T-cell (primary cell): ENCODE results near the gene TPBGL. TPM values are rescaled to one million over a fixed set of nuclear protein-coding genes. Genes with fewer than 3 reads are reported as not detected.
A peak's percentile ranks its signal among the peaks of the same experiment; 100 is the strongest.

Experiments
- ATAC-seq, 4 experiments: fragments of 200-7000 bp in 3 of 4; fragments of 150-1000 bp in 1 of 4; cut with Tn5 transposase; replicated peaks in 1 of 4; 1 replicate in 3 of 4; 2 replicates in 1 of 4; pipeline ENCODE4 v1.10.0; 2021; ENCODE audit warnings: moderate library complexity in 3 of 4, mild to moderate bottlenecking in 2 of 4, moderate number of reproducible peaks in 1 of 4
- CTCF ChIA-PET, 2 donors: fragments of 300-600 bp; sonication (Branson Sonifier 250); formaldehyde crosslinking; loops; one replicate each; lab custom pipeline; 2022; ENCODE audit warnings: antibody characterized with exemption in 2 of 2; lab: Charles Lee
- POLR2A ChIA-PET, 2 donors: fragments of 300-600 bp; sonication (Branson Sonifier 250); formaldehyde crosslinking; loops; one replicate each; lab custom pipeline; 2022; ENCODE audit warnings: antibody characterized with exemption in 2 of 2; lab: Charles Lee
- DNase-seq, 35 experiments: peaks; one replicate each; pipeline versions ENCODE4 v3.0.0 to v3.0.0-alpha.2; 2013 to 2023
- H3K27ac ChIP-seq: one replicate; pipeline ENCODE4 v1.5.1; 2013; ENCODE audit warnings: low read length
- H3K27me3 ChIP-seq, 2 experiments: replicated peaks in 1 of 2; 1 replicate in 1 of 2; 2 replicates in 1 of 2; pipeline versions ENCODE4 v1.6.1 to v1.7.0; 2013; ENCODE audit warnings: low read length in 1 of 2, mixed read lengths in 1 of 2; ENCODE audit not compliant: control insufficient read depth in 2 of 2, insufficient read depth in 2 of 2; ENCODE audit errors: extremely low read depth in 1 of 2
- H3K36me3 ChIP-seq, 2 donors: 1 replicate in 1 of 2; 2 replicates in 1 of 2; pipeline versions ENCODE4 v1.6.1 to v1.7.0; 2013; ENCODE audit warnings: low read length in 1 of 2; ENCODE audit not compliant: control insufficient read depth in 2 of 2, insufficient read depth in 1 of 2; ENCODE audit errors: extremely low read depth in 1 of 2
- H3K4me1 ChIP-seq, 2 experiments: 1 replicate in 1 of 2; 2 replicates in 1 of 2; pipeline versions ENCODE4 v1.6.1 to v1.7.0; 2013; ENCODE audit warnings: low read length in 2 of 2, mixed read lengths in 1 of 2; ENCODE audit not compliant: insufficient read depth in 2 of 2, control insufficient read depth in 1 of 2; ENCODE audit errors: extremely low read depth in 1 of 2
- H3K4me3 ChIP-seq, 2 donors: 1 replicate in 1 of 2; 2 replicates in 1 of 2; pipeline versions ENCODE4 v1.5.1 to v1.7.0; 2013; ENCODE audit warnings: mild to moderate bottlenecking in 2 of 2, low read length in 1 of 2, moderate library complexity in 1 of 2; ENCODE audit not compliant: control insufficient read depth in 1 of 2; ENCODE audit errors: extremely low read depth in 1 of 2
- H3K9me3 ChIP-seq: 2 replicates; pipeline ENCODE4 v1.7.0; 2013
- H3K27ac Mint-ChIP-seq, 2 donors: one replicate each; pipeline ENCODE4 v1.8.0; 2020 to 2021; ENCODE audit warnings: mild to moderate bottlenecking in 2 of 2, mixed read lengths in 2 of 2
- H3K27me3 Mint-ChIP-seq, 2 donors: one replicate each; pipeline ENCODE4 v1.8.0; 2021 to 2022; ENCODE audit warnings: mixed read lengths in 2 of 2
- H3K36me3 Mint-ChIP-seq: one replicate; pipeline ENCODE4 v1.8.0; 2021; ENCODE audit warnings: mixed read lengths
- H3K4me1 Mint-ChIP-seq, 3 donors: one replicate each; pipeline ENCODE4 v1.8.0; 2020 to 2022; ENCODE audit warnings: mixed read lengths in 3 of 3, mild to moderate bottlenecking in 1 of 3
- H3K4me3 Mint-ChIP-seq, 3 donors: one replicate each; pipeline ENCODE4 v1.8.0; 2020 to 2022; ENCODE audit warnings: mild to moderate bottlenecking in 3 of 3, mixed read lengths in 3 of 3, moderate library complexity in 3 of 3
- H3K9me3 Mint-ChIP-seq, 3 donors: one replicate each; pipeline ENCODE4 v1.8.0; 2020 to 2022; ENCODE audit warnings: mixed read lengths in 3 of 3
- WGBS: methylation state at CpG from one replicate; pipeline ENCODE4 v1.1.5; 2013; ENCODE audit warnings: missing lambda C conversion rate; ENCODE audit not compliant: insufficient coverage; 5-methylcytosine and 5-hydroxymethylcytosine counted together
- total RNA-seq, 35 experiments: library from RNA in 6 of 35; stranded (reverse) in 6 of 35; fragments of 120-200 nt in 1 of 35; gene quantifications; one replicate each; pipeline versions ENCODE4 v1.2.1 to v1.2.4 and lab custom pipeline; 2013 to 2026

Gene TPBGL
- total RNA-seq, 5 donors from 2014 or later (not counting 1 experiment from before 2014, with no cell fraction given) = 0.13 to 0.59 (median 0.47) TPM

GRCh38 chr11:75223954-75224643, 16.5 kb upstream of the TPBGL start:
- WGBS = 39% methylated on average over 3 of the region's 5 CpGs

GRCh38 chr11:75225794-75226193, 14.8 kb upstream of the TPBGL start:
- Mint-ChIP-seq H3K27me3 (peaks cover 4% of the 10 kb centered on the region in 2 donors), H3K4me1 (no peaks in the 10 kb centered on the region), H3K36me3 (no peaks in the 10 kb centered on the region), H3K4me3 (no peak overlapping the region), H3K27ac (no peak overlapping the region), H3K9me3 (no peaks in the 10 kb centered on the region)
- Histone ChIP-seq H3K27me3 (peaks cover 0 to 25% of the 10 kb centered on the region in 2 experiments), H3K27ac (no peak overlapping the region), H3K9me3 (no peaks in the 10 kb centered on the region), H3K4me3 (no peak overlapping the region), H3K36me3 (no peaks in the 10 kb centered on the region), H3K4me1 (no peaks in the 10 kb centered on the region)
- ChIA-PET CTCF (no interaction called here), POLR2A (no interaction called here)
- ATAC-seq (no peak), DNase-seq (no peak)
- 79% methylated on average over 3 of the region's 4 CpGs for WGBS

More at GRCh38 chr11:75223954-75224643, 16.5 kb upstream of the TPBGL start:
- ChIA-PET POLR2A (no interaction called here), CTCF (no interaction called here)
- H3K27me3 ChIP-seq = peaks cover 0 to 17% of the 10 kb centered on the region in 2 experiments
- Mint-ChIP-seq H3K4me3 (no peak overlapping the region), H3K36me3 (no peaks in the 10 kb centered on the region), H3K4me1 (no peaks in the 10 kb centered on the region), H3K9me3 (no peaks in the 10 kb centered on the region), H3K27ac (no peak overlapping the region), H3K27me3 (peaks cover 2 to 8% of the 10 kb centered on the region in 2 donors)
- no peaks in the 10 kb centered on the region for H3K36me3 ChIP-seq
- H3K9me3 ChIP-seq = no peaks in the 10 kb centered on the region
- H3K4me1 ChIP-seq = no peaks in the 10 kb centered on the region
- H3K4me3 ChIP-seq = no peak overlapping the region
- H3K27ac ChIP-seq = no peak overlapping the region
- DNase-seq = no peak
- no peak for ATAC-seq

- POLR2A ChIA-PET = no interaction called here
- Histone ChIP-seq H3K36me3 (no peaks in the 10 kb centered on the region), H3K27ac (no peak overlapping the region), H3K4me1 (no peaks in the 10 kb centered on the region), H3K9me3 (no peaks in the 10 kb centered on the region), H3K27me3 (peaks cover 0 to 31% of the 10 kb centered on the region in 2 experiments), H3K4me3 (no peak overlapping the region)
- Mint-ChIP-seq H3K27me3 (peaks cover 14 to 15% of the 10 kb centered on the region in 2 donors), H3K4me1 (no peaks in the 10 kb centered on the region), H3K27ac (no peak overlapping the region), H3K4me3 (no peak overlapping the region), H3K36me3 (no peaks in the 10 kb centered on the region), H3K9me3 (no peaks in the 10 kb centered on the region)
- CTCF ChIA-PET = interaction anchor here in 1 of 2 donors (0.8 kb wide), 1 partner anchor 12 kb away, joined by 4 read pairs; no protein-coding TSS in a partner anchor
- no peak for DNase-seq
- WGBS = 58% methylated on average over 2 of the region's 2 CpGs
- no peak for ATAC-seq
These were observed 11.1 kb upstream of the TPBGL start for GRCh38 chr11:75229466-75229865.

- no peaks in the 10 kb centered on the region for H3K36me3 Mint-ChIP-seq
- ChIA-PET CTCF (interaction anchor here in 1 of 2 donors (1.1 kb wide), 1 partner anchor 20 kb away, joined by 3 read pairs; no protein-coding TSS in a partner anchor), POLR2A (interaction anchor here in 1 of 2 donors (0.6 kb wide), 1 partner anchor 12 kb away, joined by 5 read pairs; no protein-coding TSS in a partner anchor)
- no peaks in the 10 kb centered on the region for H3K4me1 Mint-ChIP-seq
- no peak for ATAC-seq
- H3K27me3 Mint-ChIP-seq = peaks cover 14 to 15% of the 10 kb centered on the region in 2 donors
- DNase-seq = no peak
- Histone ChIP-seq H3K4me3 (no peak overlapping the region), H3K9me3 (no peaks in the 10 kb centered on the region), H3K4me1 (no peaks in the 10 kb centered on the region), H3K36me3 (no peaks in the 10 kb centered on the region), H3K27ac (no peak overlapping the region), H3K27me3 (peaks cover 0 to 33% of the 10 kb centered on the region in 2 experiments)
- H3K9me3 Mint-ChIP-seq = no peaks in the 10 kb centered on the region
- H3K27ac Mint-ChIP-seq = no peak overlapping the region
- H3K4me3 Mint-ChIP-seq = no peak overlapping the region
- 100% methylated on average over 1 of the region's 2 CpGs for WGBS
These were observed 10.0 kb upstream of the TPBGL start for GRCh38 chr11:75230621-75231020.

GRCh38 chr11:75233754-75234172, 6.8 kb upstream of the TPBGL start:
- POLR2A ChIA-PET = no interaction called here
- no peaks in the 10 kb centered on the region for H3K4me1 ChIP-seq
- CTCF ChIA-PET = no interaction called here
- H3K4me3 ChIP-seq = no peak overlapping the region
- ATAC-seq = no peak
- H3K4me3 Mint-ChIP-seq = no peak overlapping the region
- H3K27me3 ChIP-seq = peaks cover 0 to 52% of the 10 kb centered on the region in 2 experiments
- H3K4me1 Mint-ChIP-seq = no peaks in the 10 kb centered on the region
- no peak overlapping the region for H3K27ac ChIP-seq
- H3K36me3 ChIP-seq = no peaks in the 10 kb centered on the region
- H3K9me3 Mint-ChIP-seq = no peaks in the 10 kb centered on the region
- 0% methylated on average over 1 of the region's 3 CpGs for WGBS
- H3K9me3 ChIP-seq = no peaks in the 10 kb centered on the region
- H3K27ac Mint-ChIP-seq = no peak overlapping the region
- DNase-seq = peak in 3 of 35 experiments; percentile 5 to 41 (median 15)
- H3K27me3 Mint-ChIP-seq = peaks cover 28 to 30% of the 10 kb centered on the region in 2 donors
- H3K36me3 Mint-ChIP-seq = no peaks in the 10 kb centered on the region

- DNase-seq = no peak
- H3K9me3 ChIP-seq = no peaks in the 10 kb centered on the region
- POLR2A ChIA-PET = no interaction called here
- CTCF ChIA-PET = no interaction called here
- 73% methylated on average over 2 of the region's 8 CpGs for WGBS
- H3K4me3 ChIP-seq = no peak overlapping the region
- peaks cover 0 to 8% (median 5%) of the 10 kb centered on the region in 3 donors for H3K4me1 Mint-ChIP-seq
- no peak overlapping the region for H3K27ac Mint-ChIP-seq
- no peaks in the 10 kb centered on the region for H3K36me3 ChIP-seq
- H3K9me3 Mint-ChIP-seq = no peaks in the 10 kb centered on the region
- no peaks in the 10 kb centered on the region for H3K36me3 Mint-ChIP-seq
- no peak overlapping the region for H3K4me3 Mint-ChIP-seq
- ATAC-seq = no peak
- H3K27me3 ChIP-seq = peaks cover 0 to 57% of the 10 kb centered on the region in 2 experiments
- peaks cover 0 to 8% of the 10 kb centered on the region in 2 experiments for H3K4me1 ChIP-seq
- H3K27me3 Mint-ChIP-seq = peaks cover 28 to 35% of the 10 kb centered on the region in 2 donors
- H3K27ac ChIP-seq = no peak overlapping the region
These were observed 4.5 kb upstream of the TPBGL start for GRCh38 chr11:75236062-75236461.
